ENCODE measurements around the gene ADISSP. TPM values are rescaled to one million over a fixed set of nuclear protein-coding genes. Genes with fewer than 3 reads are reported as not detected.

ADISSP gene
- total RNA-seq, 5 donors from 2014 or later (not counting 1 experiment from before 2014, with no cell fraction given), result 16.2 to 28.7 (median 22.6) TPM

DNA sequence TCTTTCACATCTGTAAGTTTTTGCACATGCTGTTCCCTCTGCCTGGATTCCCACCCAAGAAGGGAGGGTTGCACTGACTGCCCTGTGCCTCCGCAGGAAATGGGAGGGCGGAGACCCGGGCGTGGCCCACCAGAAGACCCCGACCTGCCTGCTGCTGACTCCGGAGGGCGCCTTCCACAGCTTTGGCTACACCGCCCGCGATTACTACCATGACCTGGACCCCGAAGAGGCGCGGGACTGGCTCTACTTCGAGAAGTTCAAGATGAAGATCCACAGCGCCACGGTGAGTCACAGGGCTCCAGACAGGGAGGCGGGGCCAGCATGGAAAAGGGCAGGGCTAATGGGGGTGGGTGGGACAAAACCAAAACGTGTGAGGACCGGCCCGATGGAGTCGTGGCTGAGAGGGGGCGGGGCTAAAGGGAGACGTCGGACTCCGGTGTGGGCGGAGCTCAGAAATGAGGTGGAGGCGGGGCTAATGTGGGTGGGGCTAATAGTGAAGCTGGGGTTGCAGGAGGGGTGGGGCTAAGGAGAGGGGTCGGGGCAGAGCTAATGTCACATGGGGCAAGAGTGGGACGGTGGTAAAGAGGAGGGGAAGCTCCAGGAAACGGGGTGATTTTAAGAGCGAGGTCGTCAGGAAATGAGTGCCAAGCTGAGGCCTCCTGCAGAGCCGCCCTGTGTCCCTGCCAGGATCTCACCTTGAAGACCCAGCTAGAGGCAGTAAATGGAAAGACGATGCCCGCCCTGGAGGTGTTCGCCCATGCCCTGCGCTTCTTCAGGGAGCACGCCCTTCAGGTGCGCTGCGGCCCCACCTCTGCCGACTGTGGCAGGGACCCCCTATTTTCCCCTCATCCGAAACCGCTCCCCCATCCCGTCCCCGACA is 22.5 kb downstream of the ADISSP start:
- Histone ChIP-seq H3K36me3 (ENCODE audit: control insufficient read depth in 2 of 2, extremely low read depth in 1 of 2, insufficient read depth in 1 of 2, low read length in 1 of 2) (no peaks in the 10 kb centered on the region), H3K4me3 (ENCODE audit: control insufficient read depth in 1 of 2, extremely low read depth in 1 of 2, low read length in 1 of 2) (peak overlapping the region in 1 of 2 donors; percentile 30), H3K4me1 (ENCODE audit: control insufficient read depth in 1 of 2, extremely low read depth in 1 of 2, insufficient read depth in 2 of 2, low read length in 2 of 2) (peaks cover 0 to 13% of the 10 kb centered on the region in 2 experiments), H3K27me3 (replicated peaks in 1 of 2; ENCODE audit: control insufficient read depth in 2 of 2, extremely low read depth in 1 of 2, insufficient read depth in 2 of 2, low read length in 1 of 2) (peaks cover 0 to 58% of the 10 kb centered on the region in 2 experiments), H3K27ac (ENCODE audit: low read length) (no peak overlapping the region), H3K9me3 (no peaks in the 10 kb centered on the region)
- POLR2A ChIA-PET, result interaction anchor here in 1 of 2 donors (0.6 kb wide), 1 partner anchor 1274 kb away, joined by 4 read pairs; the partner anchor contains the start of gene SNRPB
- CTCF ChIA-PET, result interaction anchor here in 1 of 2 donors (0.6 kb wide), 2 partner anchors 291 to 361 kb away, joined by 3 read pairs; no protein-coding TSS in a partner anchor
- peaks cover 7 to 14% (median 13%) of the 10 kb centered on the region in 3 donors for H3K4me1 Mint-ChIP-seq
- WGBS (ENCODE audit: insufficient coverage), result 43% methylated on average over 33 of the region's 45 CpGs
- ATAC-seq (replicated peaks in 1 of 4) (peak; percentile 70 to 90 (median 80)), DNase-seq (peak; percentile 29 to 78 (median 62))
- H3K9me3 Mint-ChIP-seq, result no peaks in the 10 kb centered on the region
- peak overlapping the region in 1 of 2 donors; percentile 3 for H3K27ac Mint-ChIP-seq
- H3K27me3 Mint-ChIP-seq, result peaks cover 0 to 23% of the 10 kb centered on the region in 2 donors
- peak overlapping the region; percentile 56 to 82 (median 62) for H3K4me3 Mint-ChIP-seq
- H3K36me3 Mint-ChIP-seq, result no peaks in the 10 kb centered on the region

DNA sequence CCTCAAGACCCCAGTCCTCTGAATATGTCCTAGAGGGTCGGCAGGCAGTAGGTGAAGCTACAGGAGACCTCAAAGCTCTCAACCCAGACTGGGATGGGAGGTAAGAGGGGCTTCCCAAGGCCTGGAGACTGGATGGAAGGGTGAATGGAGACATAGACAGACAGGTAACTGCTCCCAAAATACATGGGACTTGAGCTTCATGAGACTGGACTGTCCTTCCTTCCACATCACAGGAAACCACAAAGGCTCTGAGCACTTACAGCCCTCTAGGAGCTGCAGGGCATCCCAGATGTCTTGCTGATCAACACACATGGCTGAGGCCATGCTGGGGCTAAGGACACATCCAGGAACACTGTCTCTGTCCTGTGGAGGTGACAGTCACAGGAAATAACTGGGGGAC is 23.5 kb downstream of the ADISSP start:
- no CpG with 5 or more reads among the region's 1 CpG for WGBS (ENCODE audit: insufficient coverage)
- Mint-ChIP-seq H3K9me3 (no peaks in the 10 kb centered on the region), H3K36me3 (no peaks in the 10 kb centered on the region), H3K27ac (no peak overlapping the region), H3K27me3 (peaks cover 0 to 22% of the 10 kb centered on the region in 2 donors), H3K4me1 (peaks cover 7 to 14% (median 13%) of the 10 kb centered on the region in 3 donors), H3K4me3 (peak overlapping the region in 1 of 3 donors; percentile 82)
- Histone ChIP-seq H3K4me3 (ENCODE audit: control insufficient read depth in 1 of 2, extremely low read depth in 1 of 2, low read length in 1 of 2) (no peak overlapping the region), H3K27me3 (replicated peaks in 1 of 2; ENCODE audit: control insufficient read depth in 2 of 2, extremely low read depth in 1 of 2, insufficient read depth in 2 of 2, low read length in 1 of 2) (peaks cover 0 to 54% of the 10 kb centered on the region in 2 experiments), H3K36me3 (ENCODE audit: control insufficient read depth in 2 of 2, extremely low read depth in 1 of 2, insufficient read depth in 1 of 2, low read length in 1 of 2) (no peaks in the 10 kb centered on the region), H3K9me3 (no peaks in the 10 kb centered on the region), H3K4me1 (ENCODE audit: control insufficient read depth in 1 of 2, extremely low read depth in 1 of 2, insufficient read depth in 2 of 2, low read length in 2 of 2) (peaks cover 0 to 13% of the 10 kb centered on the region in 2 experiments), H3K27ac (ENCODE audit: low read length) (no peak overlapping the region)
- POLR2A ChIA-PET, result no interaction called here
- ATAC-seq (replicated peaks in 1 of 4) (no peak), DNase-seq (no peak)
- CTCF ChIA-PET, result interaction anchor here in 1 of 2 donors (0.5 kb wide), 1 partner anchor 1343 kb away, joined by 3 read pairs; no protein-coding TSS in a partner anchor

DNA sequence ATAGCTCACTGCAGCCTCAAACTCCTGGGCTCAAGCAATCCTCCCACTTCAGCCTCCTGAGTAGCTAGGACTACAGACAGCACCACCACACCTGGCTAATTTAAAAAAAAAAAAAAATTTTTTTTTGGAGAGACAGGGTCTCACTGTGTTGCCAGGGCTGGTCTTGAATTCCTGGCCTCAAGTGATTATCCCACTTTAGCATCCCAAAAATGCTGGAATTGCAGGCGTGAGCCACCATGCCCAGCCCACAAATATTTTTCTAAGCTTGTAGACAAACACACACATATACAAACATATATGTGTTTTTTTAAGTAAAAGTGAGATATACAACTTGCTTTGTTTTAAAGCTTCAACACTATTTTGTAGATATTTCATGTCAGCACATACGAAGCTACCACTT is 24.3 kb downstream of the ADISSP start:
- DNase-seq (no peak), ATAC-seq (replicated peaks in 1 of 4) (no peak)
- peaks cover 0 to 18% of the 10 kb centered on the region in 2 donors for H3K27me3 Mint-ChIP-seq
- H3K27me3 ChIP-seq (replicated peaks in 1 of 2; ENCODE audit: control insufficient read depth in 2 of 2, extremely low read depth in 1 of 2, insufficient read depth in 2 of 2, low read length in 1 of 2), result peaks cover 0 to 47% of the 10 kb centered on the region in 2 experiments
- H3K4me3 ChIP-seq (ENCODE audit: control insufficient read depth in 1 of 2, extremely low read depth in 1 of 2, low read length in 1 of 2), result no peak overlapping the region
- H3K4me3 Mint-ChIP-seq, result no peak overlapping the region
- peaks cover 0 to 13% of the 10 kb centered on the region in 2 experiments for H3K4me1 ChIP-seq (ENCODE audit: control insufficient read depth in 1 of 2, extremely low read depth in 1 of 2, insufficient read depth in 2 of 2, low read length in 2 of 2)
- no peak overlapping the region for H3K27ac ChIP-seq (ENCODE audit: low read length)
- H3K9me3 Mint-ChIP-seq, result no peaks in the 10 kb centered on the region
- no peak overlapping the region for H3K27ac Mint-ChIP-seq
- H3K36me3 Mint-ChIP-seq, result no peaks in the 10 kb centered on the region
- POLR2A ChIA-PET, result interaction anchor here in 1 of 2 donors (0.6 kb wide), 1 partner anchor 23 kb away, joined by 4 read pairs; no protein-coding TSS in a partner anchor
- CTCF ChIA-PET, result no interaction called here
- peaks cover 7 to 14% (median 13%) of the 10 kb centered on the region in 3 donors for H3K4me1 Mint-ChIP-seq
- no peaks in the 10 kb centered on the region for H3K9me3 ChIP-seq
- no peaks in the 10 kb centered on the region for H3K36me3 ChIP-seq (ENCODE audit: control insufficient read depth in 2 of 2, extremely low read depth in 1 of 2, insufficient read depth in 1 of 2, low read length in 1 of 2)
- no CpG with 5 or more reads among the region's 2 CpGs for WGBS (ENCODE audit: insufficient coverage)

DNA sequence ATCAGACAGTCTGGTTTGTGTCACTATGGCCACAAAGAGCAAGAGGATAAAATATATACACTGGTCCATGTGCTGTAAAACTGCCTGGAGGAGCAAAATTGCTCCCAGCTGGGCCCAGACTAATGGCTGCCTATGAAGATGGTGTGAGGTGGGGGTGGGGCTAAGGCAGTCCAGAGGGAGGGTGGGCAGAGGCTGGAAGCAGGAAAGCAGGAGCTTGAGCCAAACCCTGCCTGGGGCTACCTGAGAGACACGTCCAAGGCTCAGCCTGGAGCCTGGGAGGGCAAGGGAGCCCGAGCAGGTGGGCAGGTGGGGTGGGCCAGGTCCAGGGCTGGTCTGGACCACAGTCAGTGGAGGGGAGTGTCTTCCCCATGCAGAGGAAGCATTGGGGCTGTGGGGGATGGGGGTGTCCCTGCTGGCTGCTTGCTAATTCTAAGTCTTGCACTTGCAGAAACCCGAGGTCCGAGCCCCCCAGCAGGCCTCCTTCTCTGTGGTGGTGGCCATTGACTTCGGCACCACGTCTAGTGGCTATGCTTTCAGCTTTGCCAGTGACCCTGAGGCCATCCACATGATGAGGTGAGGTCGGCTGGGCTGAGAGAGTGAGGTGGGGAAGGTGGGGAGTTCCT is 25.6 kb downstream of the ADISSP start:
- H3K36me3 ChIP-seq (ENCODE audit: control insufficient read depth in 2 of 2, extremely low read depth in 1 of 2, insufficient read depth in 1 of 2, low read length in 1 of 2), result no peaks in the 10 kb centered on the region
- ATAC-seq (replicated peaks in 1 of 4), result no peak
- H3K4me3 ChIP-seq (ENCODE audit: control insufficient read depth in 1 of 2, extremely low read depth in 1 of 2, low read length in 1 of 2), result no peak overlapping the region
- no peak for DNase-seq
- Mint-ChIP-seq H3K27me3 (peaks cover 0 to 13% of the 10 kb centered on the region in 2 donors), H3K27ac (no peak overlapping the region), H3K36me3 (no peaks in the 10 kb centered on the region), H3K4me1 (peaks cover 7 to 14% (median 13%) of the 10 kb centered on the region in 3 donors), H3K9me3 (no peaks in the 10 kb centered on the region), H3K4me3 (no peak overlapping the region)
- peaks cover 0 to 35% of the 10 kb centered on the region in 2 experiments for H3K27me3 ChIP-seq (replicated peaks in 1 of 2; ENCODE audit: control insufficient read depth in 2 of 2, extremely low read depth in 1 of 2, insufficient read depth in 2 of 2, low read length in 1 of 2)
- H3K4me1 ChIP-seq (ENCODE audit: control insufficient read depth in 1 of 2, extremely low read depth in 1 of 2, insufficient read depth in 2 of 2, low read length in 2 of 2), result peaks cover 0 to 13% of the 10 kb centered on the region in 2 experiments
- POLR2A ChIA-PET, result interaction anchor here in 1 of 2 donors (0.6 kb wide), 1 partner anchor 181 kb away, joined by 3 read pairs; no protein-coding TSS in a partner anchor
- no peaks in the 10 kb centered on the region for H3K9me3 ChIP-seq
- no peak overlapping the region for H3K27ac ChIP-seq (ENCODE audit: low read length)
- CTCF ChIA-PET, result no interaction called here
- 73% methylated on average over 5 of the region's 7 CpGs for WGBS (ENCODE audit: insufficient coverage)

DNA sequence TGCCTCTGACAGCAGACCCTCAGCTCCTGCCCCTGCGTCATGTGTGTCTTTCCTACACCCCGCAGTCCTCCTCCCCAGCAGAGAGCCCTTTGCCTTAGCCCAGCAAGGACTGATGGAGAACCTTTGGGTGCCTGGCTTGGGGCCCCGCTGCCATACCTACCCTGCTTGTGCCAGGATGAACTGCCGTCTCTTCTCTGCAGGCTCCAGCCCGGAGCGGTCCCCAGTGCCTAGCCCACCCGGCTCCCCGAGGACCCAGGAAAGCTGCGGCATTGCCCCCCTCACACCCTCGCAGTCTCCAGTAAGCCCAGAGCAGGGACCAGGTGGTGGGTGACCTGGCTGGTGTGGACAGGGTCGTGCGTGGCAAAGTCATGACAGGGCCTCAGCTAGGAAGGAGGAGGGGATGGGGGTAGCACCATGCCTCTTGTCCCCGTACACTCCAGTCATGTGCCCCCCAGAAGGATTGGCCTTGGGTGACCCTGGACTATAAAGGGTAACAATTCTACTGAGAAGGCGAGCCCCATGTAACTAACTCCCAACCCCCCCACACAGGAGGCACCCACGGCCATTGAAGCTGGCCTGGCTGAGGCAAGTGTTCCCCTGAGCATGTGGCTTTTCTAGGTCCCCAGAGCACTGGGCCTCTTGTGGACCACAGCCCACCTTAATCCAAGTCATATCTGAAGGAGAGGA is 26.8 kb downstream of the ADISSP start:
- Mint-ChIP-seq H3K36me3 (no peaks in the 10 kb centered on the region), H3K9me3 (no peaks in the 10 kb centered on the region), H3K27me3 (peaks cover 0 to 3% of the 10 kb centered on the region in 2 donors), H3K4me1 (peaks cover 7 to 14% (median 13%) of the 10 kb centered on the region in 3 donors), H3K4me3 (no peak overlapping the region), H3K27ac (no peak overlapping the region)
- H3K4me3 ChIP-seq (ENCODE audit: control insufficient read depth in 1 of 2, extremely low read depth in 1 of 2, low read length in 1 of 2), result no peak overlapping the region
- ATAC-seq (replicated peaks in 1 of 4), result no peak
- CTCF ChIA-PET, result no interaction called here
- POLR2A ChIA-PET, result interaction anchor here in 1 of 2 donors (0.6 kb wide), 1 partner anchor 180 kb away, joined by 3 read pairs; no protein-coding TSS in a partner anchor
- H3K36me3 ChIP-seq (ENCODE audit: control insufficient read depth in 2 of 2, extremely low read depth in 1 of 2, insufficient read depth in 1 of 2, low read length in 1 of 2), result no peaks in the 10 kb centered on the region
- no peak overlapping the region for H3K27ac ChIP-seq (ENCODE audit: low read length)
- peaks cover 0 to 13% of the 10 kb centered on the region in 2 experiments for H3K4me1 ChIP-seq (ENCODE audit: control insufficient read depth in 1 of 2, extremely low read depth in 1 of 2, insufficient read depth in 2 of 2, low read length in 2 of 2)
- no peaks in the 10 kb centered on the region for H3K9me3 ChIP-seq
- 90% methylated on average over 5 of the region's 15 CpGs for WGBS (ENCODE audit: insufficient coverage)
- H3K27me3 ChIP-seq (replicated peaks in 1 of 2; ENCODE audit: control insufficient read depth in 2 of 2, extremely low read depth in 1 of 2, insufficient read depth in 2 of 2, low read length in 1 of 2), result peaks cover 0 to 25% of the 10 kb centered on the region in 2 experiments
- DNase-seq, result no peak
